Ovary (tissue), 9 donors: Measurements from ENCODE around the gene KIF3C. TPM values are rescaled to one million over a fixed set of nuclear protein-coding genes. Genes with fewer than 3 reads are reported as not detected.
"Not testable (repeated sequence)": the region's sequence is repeated elsewhere in the genome, so short reads cannot be mapped to it uniquely, and the experiment has no call there.

Experiments used
- DNase-seq, 5 donors: peaks; one replicate each; pipeline ENCODE4 v3.0.0-alpha.2; 2019 to 2020
- H3K27ac ChIP-seq, 2 donors: fragments of 200-600 bp; one replicate each; pipeline versions ENCODE4 v1.5.1 to v1.8.0; 2019 to 2022
- H3K27me3 ChIP-seq: fragments of 200-600 bp; one replicate; pipeline ENCODE4 v1.8.0; 2022
- H3K36me3 ChIP-seq: fragments of 200-600 bp; sonication (generic); one replicate; pipeline ENCODE4 v1.5.1; 2019
- H3K4me1 ChIP-seq: one replicate; pipeline ENCODE4 v1.8.1; 2013; ENCODE audit warnings: mild to moderate bottlenecking, moderate library complexity; ENCODE audit not compliant: insufficient read depth
- H3K4me3 ChIP-seq: fragments of 200-600 bp; sonication (generic); one replicate; pipeline ENCODE4 v1.5.1; 2017
- H3K9me3 ChIP-seq, 2 donors: fragments of 200-600 bp in 1 of 2; sonication (generic) in 1 of 2; one replicate each; pipeline versions ENCODE4 v1.5.1 to v1.8.1; 2013 to 2019; ENCODE audit warnings: mild to moderate bottlenecking in 1 of 2, moderate library complexity in 1 of 2
- CTCF ChIP-seq, 3 donors: fragments of 450-650 bp in 2 of 3; fragments of 200-600 bp in 1 of 3; IDR thresholded peaks; one replicate each; pipeline versions ENCODE4 v1.5.1 to v1.8.0; 2016 to 2022; ENCODE audit warnings: antibody characterized with exemption in 3 of 3, mild to moderate bottlenecking in 1 of 3
- EP300 ChIP-seq: sonication (generic); formaldehyde crosslinking; IDR thresholded peaks from one replicate; pipeline ENCODE4 v1.6.1; 2017; ENCODE audit warnings: antibody characterized with exemption
- POLR2A ChIP-seq: fragments of 450-650 bp; IDR thresholded peaks from one replicate; pipeline ENCODE4 v1.6.1; 2017; ENCODE audit warnings: antibody characterized with exemption, mild to moderate bottlenecking, moderate library complexity
- whole genome bisulfite sequencing, 3 donors: extraction: QIAGEN DNeasy Blood & Tissue Kit in 1 of 3; methylation state at CpG; one replicate each; pipeline versions ENCODE4 v1.1.5 to v1.1.7; 2013 to 2017; 5-methylcytosine and 5-hydroxymethylcytosine counted together
- intact Hi-C, 4 donors: fragments of 100-400 bp; cut with DNase I; formaldehyde crosslinking; loops; one replicate each; pipeline versions ENCODE4 v1.11.0 to v1.15.1; 2022 to 2023
- polyA plus RNA-seq, 2 donors: library from polyadenylated mRNA; stranded (reverse); fragments of 200-250 nt in 1 of 2; fragments of 350-450 nt in 1 of 2; fragmentation: Illumina TruSeq in 1 of 2; extraction: RNeasy Lipid Tissue Mini Kit (QIAGEN cat#74804) in 1 of 2; gene quantifications; one replicate each; pipeline ENCODE4 v1.2.3, GENCODE V29; 2013 to 2014
- total RNA-seq, 7 donors: library from RNA; depleted of rRNA in 2 of 7; stranded (reverse); fragments of >200 nt in 2 of 7; fragmentation: NEBNext Ultra II Directional in 3 of 7; extraction: Animal tissue kit (Norgen Biotek cat#: 25700) in 3 of 7; gene quantifications; one replicate each; pipeline versions ENCODE4 v1.1.0 to v1.2.4, GENCODE V29; 2016 to 2023
- donor health status: DM: no; HTN: no; CAD: no; lungs with moderate emphysema.
- donor health status: DM: no; HTN: no; CAD: no.
- donor health status: Bipolar disorder and iron deficiency.
- donor health status: DM: yes; HTN: yes; CAD: no.
- donor health status: DM: no; HTN: no; CAD: no.
- donor health status: DM: yes; HTN: yes; CAD: no.

The KIF3C gene
- total and polyA plus RNA-seq, 9 donors = 5.1 to 16.0 (median 8.1) TPM

- TF ChIP-seq EP300 = no peak
- TF ChIP-seq CTCF (IDR thresholded peaks at IDR 0.05) = no peak
- no peak for TF ChIP-seq POLR2A
- no peak for DNase-seq
- Histone ChIP-seq H3K27ac (no peak overlapping the region), H3K4me1 (no peaks in the 10 kb centered on the region), H3K36me3 (no peaks in the 10 kb centered on the region), H3K27me3 (no peaks in the 10 kb centered on the region), H3K9me3 (no peaks in the 10 kb centered on the region), H3K4me3 (no peak overlapping the region)
- WGBS, 3 donors = 43 to 54% (median 44%) methylated on average over 4 of the region's 4 CpGs
- intact Hi-C loops = no loop called here
Observed at GRCh38 chr2:25897506-25897905, 84.8 kb downstream of the KIF3C start.

- H3K36me3 ChIP-seq, H3K27ac ChIP-seq, H3K4me3 ChIP-seq, H3K9me3 ChIP-seq, DNase-seq, H3K27me3 ChIP-seq, H3K4me1 ChIP-seq, intact Hi-C loops: not testable (repeated sequence)
- 71 to 98% (median 87%) methylated on average over 9 of the region's 9 CpGs for WGBS, 3 donors
Observed at GRCh38 chr2:25896308-25896707, 86.0 kb downstream of the KIF3C start.

GRCh38 chr2:25895610-25896009 lies 86.7 kb downstream of the KIF3C start:
- Histone ChIP-seq H3K4me3 (no peak overlapping the region), H3K27ac (no peak overlapping the region), H3K4me1 (no peaks in the 10 kb centered on the region), H3K27me3 (no peaks in the 10 kb centered on the region), H3K9me3 (no peaks in the 10 kb centered on the region), H3K36me3 (no peaks in the 10 kb centered on the region)
- intact Hi-C loops = no loop called here
- no peak for DNase-seq
- TF ChIP-seq EP300 (no peak), POLR2A (no peak), CTCF (IDR thresholded peaks at IDR 0.05) (no peak)

- no peaks in the 10 kb centered on the region for H3K4me1 ChIP-seq
- TF ChIP-seq CTCF (IDR thresholded peaks at IDR 0.05) = no peak
- TF ChIP-seq POLR2A = no peak
- no peak for TF ChIP-seq EP300
- 86 to 90% (median 88%) methylated on average over 7 of the region's 7 CpGs for WGBS, 3 donors
- no peak overlapping the region for H3K27ac ChIP-seq
- intact Hi-C loops = no loop called here
- no peaks in the 10 kb centered on the region for H3K9me3 ChIP-seq
- no peaks in the 10 kb centered on the region for H3K36me3 ChIP-seq
- H3K27me3 ChIP-seq = no peaks in the 10 kb centered on the region
- H3K4me3 ChIP-seq = no peak overlapping the region
- no peak for DNase-seq
Observed at GRCh38 chr2:25895018-25895417, 87.3 kb downstream of the KIF3C start.

- H3K4me1 ChIP-seq = no peaks in the 10 kb centered on the region
- intact Hi-C loops = no loop called here
- no peaks in the 10 kb centered on the region for H3K27me3 ChIP-seq
- no peak overlapping the region for H3K4me3 ChIP-seq
- TF ChIP-seq POLR2A = no peak
- TF ChIP-seq CTCF (IDR thresholded peaks at IDR 0.05) = no peak
- TF ChIP-seq EP300 = no peak
- no peaks in the 10 kb centered on the region for H3K9me3 ChIP-seq
- no peak for DNase-seq
- 69 to 73% (median 70%) methylated on average over 8 of the region's 8 CpGs for WGBS, 3 donors
- H3K27ac ChIP-seq = no peak overlapping the region
- H3K36me3 ChIP-seq = no peaks in the 10 kb centered on the region
Observed at GRCh38 chr2:25894135-25894830, 88.0 kb downstream of the KIF3C start.
